Stimulated activated naive B cell treated with anti-CD40 and anti-IgM and Interleukin-4, amounts not matched to agents 10 μg/mL and 1 μg/mL and 100 μg/mL, for 72 hours (primary cell): ENCODE measurements around the gene RPL7A.
"Not testable (repeated sequence)": the region's sequence is repeated elsewhere in the genome, so short reads cannot be mapped to it uniquely, and the experiment has no call there.

Experiments
- ATAC-seq, 2 donors: fragments of 150-1000 bp; cut with Tn5 transposase; replicated peaks; 2 replicates each; pipeline ENCODE4 v1.10.0; 2021; ENCODE audit warnings: moderate library complexity in 1 of 2
- DNase-seq: peaks from one replicate; pipeline ENCODE4 v3.0.0; 2021
- H3K27ac Mint-ChIP-seq: one replicate; pipeline ENCODE4 v1.8.0; 2022; ENCODE audit warnings: mild to moderate bottlenecking, mixed read lengths
- H3K27me3 Mint-ChIP-seq, 2 donors: one replicate each; pipeline ENCODE4 v1.8.0; 2022; ENCODE audit warnings: mixed read lengths in 2 of 2
- H3K36me3 Mint-ChIP-seq, 2 donors: one replicate each; pipeline ENCODE4 v1.8.0; 2022; ENCODE audit warnings: mixed read lengths in 2 of 2, mild to moderate bottlenecking in 1 of 2
- H3K4me1 Mint-ChIP-seq, 2 donors: one replicate each; pipeline ENCODE4 v1.8.0; 2022; ENCODE audit warnings: mixed read lengths in 2 of 2, mild to moderate bottlenecking in 1 of 2
- H3K4me3 Mint-ChIP-seq, 2 donors: one replicate each; pipeline ENCODE4 v1.8.0; 2022; ENCODE audit warnings: mild to moderate bottlenecking in 2 of 2, mixed read lengths in 2 of 2, moderate library complexity in 1 of 2
- H3K9me3 Mint-ChIP-seq, 2 donors: one replicate each; pipeline ENCODE4 v1.8.0; 2022; ENCODE audit warnings: mixed read lengths in 2 of 2, mild to moderate bottlenecking in 1 of 2

RPL7A gene

DNA sequence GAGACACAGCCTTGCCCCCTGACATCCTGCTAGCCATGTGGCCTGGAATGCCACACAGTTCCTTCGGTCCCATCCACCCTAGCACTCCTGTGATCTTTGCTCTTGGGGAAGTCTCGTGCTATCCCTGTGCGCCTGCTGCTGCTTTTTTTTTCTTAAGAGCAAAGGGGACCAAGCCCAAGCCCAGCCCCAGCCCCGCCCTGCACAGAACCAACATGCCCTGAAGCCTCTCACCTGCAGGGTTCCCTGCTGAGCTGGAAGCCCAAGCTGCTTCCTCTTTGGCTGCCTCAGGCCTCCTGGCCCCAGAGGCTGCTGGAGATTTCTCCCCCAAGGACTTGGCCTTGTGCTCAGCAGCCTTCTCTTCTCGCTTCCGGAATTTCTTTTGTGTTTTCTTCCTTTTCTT is 13.9 kb upstream of the RPL7A start:
- Mint-ChIP-seq H3K4me3 (peak overlapping the region; percentile 48 to 97), H3K27me3 (no peaks in the 10 kb centered on the region), H3K9me3 (no peaks in the 10 kb centered on the region), H3K27ac (peak overlapping the region; percentile 90), H3K4me1 (peaks cover 30 to 83% of the 10 kb centered on the region in 2 donors), H3K36me3 (peaks cover 46 to 66% of the 10 kb centered on the region in 2 donors)
- DNase-seq, result no peak
- no peak for ATAC-seq

- Mint-ChIP-seq H3K27ac (peak overlapping the region; percentile 90), H3K4me1 (peaks cover 33 to 83% of the 10 kb centered on the region in 2 donors), H3K4me3 (peak overlapping the region; percentile 94 to 97), H3K36me3 (peaks cover 51 to 68% of the 10 kb centered on the region in 2 donors)
- ATAC-seq, DNase-seq, H3K27me3 Mint-ChIP-seq, H3K9me3 Mint-ChIP-seq: not testable (repeated sequence)
Observed at GRCh38 chr9:133334888-133335287, 13.1 kb upstream of the RPL7A start.

GRCh38 chr9:133335924-133336811 is 11.8 kb upstream of the RPL7A start, which contains the start of gene SURF6:
SURF6 (minus strand) TSS chr9:133336188; CDS start chr9:133336132, 56 bp downstream.
- DNase-seq (peak; percentile 93), ATAC-seq (peak; percentile 94 to 96)
- Mint-ChIP-seq H3K27ac (peak within 1 kb of the TSS; percentile 98), H3K9me3 (peaks cover 0 to 4% of the 10 kb centered on the region in 2 donors), H3K36me3 (peaks cover 52 to 74% of the 10 kb centered on the region in 2 donors), H3K4me3 (peak within 1 kb of the TSS; percentile 94 to 97), H3K27me3 (no peaks in the 10 kb centered on the region), H3K4me1 (peaks cover 42 to 84% of the 10 kb centered on the region in 2 donors)

DNA sequence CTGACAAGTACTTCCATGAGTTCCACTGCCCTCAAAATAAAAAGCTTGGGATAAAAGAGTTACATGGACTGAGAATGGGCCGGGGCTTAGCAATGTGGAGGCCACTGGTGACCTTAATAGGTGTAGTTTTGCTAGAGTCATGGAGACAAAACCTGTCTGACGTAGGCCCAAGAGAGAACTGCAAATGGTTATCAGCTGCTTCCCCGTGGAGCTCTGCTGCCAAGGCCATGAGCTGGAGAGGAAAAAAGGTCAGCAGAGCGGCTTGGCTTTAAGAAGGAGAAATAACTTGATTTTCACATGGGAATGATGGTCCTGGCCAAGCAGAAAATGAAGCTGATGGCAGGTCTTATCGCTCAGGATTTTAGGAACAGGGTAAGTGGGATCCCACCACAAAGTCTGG is 8.4 kb upstream of the RPL7A start:
- Mint-ChIP-seq H3K4me3 (peak overlapping the region in 1 of 2 donors; percentile 37), H3K4me1 (peaks cover 47 to 78% of the 10 kb centered on the region in 2 donors), H3K27me3 (no peaks in the 10 kb centered on the region)

GRCh38 chr9:133340256-133340655 is 7.8 kb upstream of the RPL7A start:
- H3K36me3 Mint-ChIP-seq, result peaks cover 52 to 72% of the 10 kb centered on the region in 2 donors
- H3K4me3 Mint-ChIP-seq, result no peak overlapping the region
- peak overlapping the region; percentile 92 for H3K27ac Mint-ChIP-seq
- no peak for DNase-seq
- ATAC-seq, result no peak
- peaks cover 47 to 79% of the 10 kb centered on the region in 2 donors for H3K4me1 Mint-ChIP-seq
- H3K27me3 Mint-ChIP-seq, result no peaks in the 10 kb centered on the region
- H3K9me3 Mint-ChIP-seq, result peaks cover 0 to 4% of the 10 kb centered on the region in 2 donors

More for the DNA sequence above, 8.4 kb upstream of the RPL7A start:
- ATAC-seq (no peak), DNase-seq (no peak)
- peak overlapping the region; percentile 92 for H3K27ac Mint-ChIP-seq
- peaks cover 48 to 71% of the 10 kb centered on the region in 2 donors for H3K36me3 Mint-ChIP-seq
- H3K9me3 Mint-ChIP-seq, result peaks cover 0 to 4% of the 10 kb centered on the region in 2 donors

GRCh38 chr9:133340916-133341315 is 7.1 kb upstream of the RPL7A start:
- no peaks in the 10 kb centered on the region for H3K27me3 Mint-ChIP-seq
- H3K4me1 Mint-ChIP-seq, result peaks cover 45 to 81% of the 10 kb centered on the region in 2 donors
- ATAC-seq (no peak), DNase-seq (no peak)
- H3K27ac Mint-ChIP-seq, result peak overlapping the region; percentile 92
- no peak overlapping the region for H3K4me3 Mint-ChIP-seq
- peaks cover 49 to 68% of the 10 kb centered on the region in 2 donors for H3K36me3 Mint-ChIP-seq
- H3K9me3 Mint-ChIP-seq, result peaks cover 0 to 4% of the 10 kb centered on the region in 2 donors

- H3K9me3 Mint-ChIP-seq, result peaks cover 0 to 4% of the 10 kb centered on the region in 2 donors
- H3K36me3 Mint-ChIP-seq, result peaks cover 47 to 68% of the 10 kb centered on the region in 2 donors
- peak overlapping the region; percentile 86 for H3K27ac Mint-ChIP-seq
- DNase-seq (no peak), ATAC-seq (peak; percentile 60 to 65)
- H3K4me3 Mint-ChIP-seq, result peak overlapping the region in 1 of 2 donors; percentile 19
- no peaks in the 10 kb centered on the region for H3K27me3 Mint-ChIP-seq
- peaks cover 46 to 83% of the 10 kb centered on the region in 2 donors for H3K4me1 Mint-ChIP-seq
Observed at GRCh38 chr9:133341369-133342068, 6.5 kb upstream of the RPL7A start.

DNA sequence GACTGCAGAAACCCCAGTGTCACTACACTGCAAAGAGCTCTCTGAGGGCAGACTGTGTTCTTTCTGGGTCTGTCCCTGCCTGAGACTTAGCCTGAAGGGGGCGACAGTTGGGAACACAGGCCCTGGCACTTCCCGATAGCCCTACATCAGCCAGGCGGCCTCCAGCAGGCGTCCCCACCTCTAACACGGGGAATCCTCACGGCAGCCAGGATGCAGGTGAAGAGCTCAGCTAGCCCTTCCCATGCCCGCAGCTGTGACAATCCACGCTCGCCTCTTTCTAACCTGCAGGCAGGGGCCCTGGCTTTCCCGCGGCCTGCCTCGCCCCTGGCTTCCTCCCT is 6.0 kb upstream of the RPL7A start:
- no peaks in the 10 kb centered on the region for H3K27me3 Mint-ChIP-seq
- peaks cover 47 to 83% of the 10 kb centered on the region in 2 donors for H3K4me1 Mint-ChIP-seq
- no peak for DNase-seq
- H3K4me3 Mint-ChIP-seq, result peak overlapping the region in 1 of 2 donors; percentile 19
- no peak for ATAC-seq
- H3K27ac Mint-ChIP-seq, result peak overlapping the region; percentile 86
- peaks cover 47 to 72% of the 10 kb centered on the region in 2 donors for H3K36me3 Mint-ChIP-seq
- peaks cover 0 to 4% of the 10 kb centered on the region in 2 donors for H3K9me3 Mint-ChIP-seq

DNA sequence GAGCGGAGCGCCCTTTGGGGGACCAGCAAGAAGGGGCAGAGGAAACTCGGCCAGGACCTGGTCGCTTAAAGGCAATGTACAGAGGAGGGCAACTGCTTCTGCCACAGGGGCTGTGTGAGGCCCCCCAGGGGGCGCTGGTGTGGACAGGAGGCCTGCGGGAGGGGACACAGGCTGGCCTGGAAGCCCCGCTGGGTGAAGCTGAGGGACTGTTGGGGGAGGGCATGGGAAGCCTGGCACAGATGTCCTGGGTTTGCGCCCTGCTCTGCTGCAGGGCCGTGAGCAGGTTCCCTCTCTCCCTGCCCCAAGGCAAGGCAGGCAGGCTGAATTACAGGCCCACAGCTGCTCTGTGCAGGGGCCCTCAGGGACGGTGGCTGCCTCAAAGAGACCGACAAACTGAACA is 5.4 kb upstream of the RPL7A start:
- H3K36me3 Mint-ChIP-seq, result peaks cover 47 to 74% of the 10 kb centered on the region in 2 donors
- DNase-seq (no peak), ATAC-seq (no peak)
- no peaks in the 10 kb centered on the region for H3K27me3 Mint-ChIP-seq
- H3K4me3 Mint-ChIP-seq, result no peak overlapping the region
- H3K27ac Mint-ChIP-seq, result peak overlapping the region; percentile 86
- peaks cover 49 to 81% of the 10 kb centered on the region in 2 donors for H3K4me1 Mint-ChIP-seq
- peaks cover 0 to 4% of the 10 kb centered on the region in 2 donors for H3K9me3 Mint-ChIP-seq

DNA sequence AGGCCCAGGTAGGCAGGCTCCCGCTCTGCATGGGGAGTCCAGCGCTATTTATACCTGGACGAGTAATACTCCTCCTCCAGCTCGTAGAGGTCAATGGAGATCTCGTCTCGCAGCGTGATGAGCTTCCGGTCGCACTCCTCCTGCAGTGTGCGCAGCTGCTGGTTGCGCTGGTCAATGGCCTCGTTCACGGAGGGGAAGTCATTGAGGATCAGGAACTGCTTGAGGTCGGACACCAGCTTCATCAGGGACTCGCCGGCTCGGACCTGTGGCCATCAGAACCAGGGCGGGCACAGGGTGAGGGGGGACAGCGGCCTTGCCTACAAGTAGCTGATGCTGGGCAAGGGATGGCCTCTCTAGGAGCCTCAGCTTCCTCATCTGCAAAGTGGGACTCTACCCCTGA is 3.9 kb upstream of the RPL7A start:
- Mint-ChIP-seq H3K9me3 (peaks cover 0 to 4% of the 10 kb centered on the region in 2 donors), H3K4me3 (no peak overlapping the region), H3K36me3 (peaks cover 55 to 77% of the 10 kb centered on the region in 2 donors), H3K27ac (no peak overlapping the region), H3K27me3 (no peaks in the 10 kb centered on the region), H3K4me1 (peaks cover 54 to 82% of the 10 kb centered on the region in 2 donors)
- DNase-seq, result no peak
- ATAC-seq, result no peak

- H3K9me3 Mint-ChIP-seq, result peaks cover 0 to 2% of the 10 kb centered on the region in 2 donors
- H3K4me1 Mint-ChIP-seq, result peaks cover 49 to 82% of the 10 kb centered on the region in 2 donors
- peaks cover 54 to 77% of the 10 kb centered on the region in 2 donors for H3K36me3 Mint-ChIP-seq
- peak overlapping the region; percentile 25 for H3K27ac Mint-ChIP-seq
- no peaks in the 10 kb centered on the region for H3K27me3 Mint-ChIP-seq
- DNase-seq (no peak), ATAC-seq (no peak)
- no peak overlapping the region for H3K4me3 Mint-ChIP-seq
Observed at GRCh38 chr9:133344979-133345378, 3.0 kb upstream of the RPL7A start.

DNA sequence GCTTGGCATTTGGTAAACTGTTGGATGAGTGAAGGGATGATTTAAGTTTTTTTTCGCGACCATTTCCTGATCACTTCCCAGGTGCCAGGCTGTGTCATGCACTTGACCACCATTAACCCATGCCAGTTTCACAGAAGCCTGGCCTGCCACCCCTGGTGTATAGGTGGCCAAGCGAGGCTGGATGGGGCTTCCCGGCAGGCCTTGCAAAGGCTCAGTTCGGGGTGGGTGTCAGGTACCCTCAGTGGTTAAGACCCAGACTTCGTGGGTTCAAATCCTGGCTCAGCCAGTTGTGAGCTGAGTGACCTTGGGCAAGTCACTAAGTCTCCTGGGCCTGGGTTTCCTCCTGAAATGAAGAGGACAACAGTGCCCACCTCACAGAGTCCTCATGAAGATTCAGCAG is 2.4 kb upstream of the RPL7A start:
- ATAC-seq (no peak), DNase-seq (no peak)
- H3K27ac Mint-ChIP-seq, result no peak overlapping the region
- peaks cover 51 to 77% of the 10 kb centered on the region in 2 donors for H3K36me3 Mint-ChIP-seq
- H3K9me3 Mint-ChIP-seq, result no peaks in the 10 kb centered on the region
- H3K27me3 Mint-ChIP-seq, result no peaks in the 10 kb centered on the region
- no peak overlapping the region for H3K4me3 Mint-ChIP-seq
- H3K4me1 Mint-ChIP-seq, result peaks cover 45 to 81% of the 10 kb centered on the region in 2 donors

DNA sequence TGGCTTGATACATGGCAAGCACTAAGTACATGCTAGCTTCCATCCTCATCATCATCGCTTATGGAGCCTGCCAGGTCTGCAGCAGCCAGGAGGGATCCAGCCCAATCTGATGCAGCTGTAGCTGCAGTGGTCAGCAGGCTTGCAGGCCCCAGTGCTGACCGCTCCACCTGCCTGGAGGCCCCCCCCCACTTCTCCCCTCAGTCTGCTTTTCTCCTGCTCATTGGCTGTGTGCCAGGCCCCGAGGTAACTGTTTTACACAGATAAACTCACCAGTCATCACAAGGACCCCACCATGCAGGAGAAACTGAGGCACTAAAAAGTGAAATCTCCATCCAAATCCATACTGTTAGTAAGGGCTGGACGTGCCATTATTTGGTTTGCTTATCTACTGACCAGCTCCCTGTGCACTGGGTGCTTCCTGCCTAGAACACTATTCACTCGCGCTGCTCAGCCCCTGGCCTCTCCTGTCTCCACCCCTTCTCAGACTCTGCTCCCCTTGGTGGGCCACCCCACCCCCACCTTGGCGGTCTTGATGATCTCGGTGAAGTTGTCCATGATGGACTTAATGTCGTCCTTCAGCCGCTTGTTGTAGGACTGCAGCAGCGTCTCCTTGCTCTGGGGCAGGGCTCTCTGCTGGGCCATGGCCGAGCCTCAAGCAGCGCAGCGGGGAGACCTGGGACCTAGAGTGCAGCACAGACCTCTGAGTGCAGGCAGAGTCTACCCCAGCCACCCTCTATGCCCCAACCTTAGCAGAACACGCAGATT is 1.8 kb upstream of the RPL7A start:
- no peak for ATAC-seq
- H3K36me3 Mint-ChIP-seq, result peaks cover 46 to 72% of the 10 kb centered on the region in 2 donors

More for the DNA sequence above, 1.8 kb upstream of the RPL7A start:
- Mint-ChIP-seq H3K27ac (peak overlapping the region; percentile 100), H3K4me3 (peak overlapping the region; percentile 97 to 99), H3K9me3 (no peaks in the 10 kb centered on the region), H3K27me3 (no peaks in the 10 kb centered on the region), H3K4me1 (peaks cover 39 to 75% of the 10 kb centered on the region in 2 donors)
- no peak for DNase-seq
